ENCODE data around the gene SNORC. TPM values are rescaled to one million over a fixed set of nuclear protein-coding genes. Genes with fewer than 3 reads are reported as not detected.
A peak's percentile ranks its signal among the peaks of the same experiment; 100 is the strongest.

Gene SNORC

DNA sequence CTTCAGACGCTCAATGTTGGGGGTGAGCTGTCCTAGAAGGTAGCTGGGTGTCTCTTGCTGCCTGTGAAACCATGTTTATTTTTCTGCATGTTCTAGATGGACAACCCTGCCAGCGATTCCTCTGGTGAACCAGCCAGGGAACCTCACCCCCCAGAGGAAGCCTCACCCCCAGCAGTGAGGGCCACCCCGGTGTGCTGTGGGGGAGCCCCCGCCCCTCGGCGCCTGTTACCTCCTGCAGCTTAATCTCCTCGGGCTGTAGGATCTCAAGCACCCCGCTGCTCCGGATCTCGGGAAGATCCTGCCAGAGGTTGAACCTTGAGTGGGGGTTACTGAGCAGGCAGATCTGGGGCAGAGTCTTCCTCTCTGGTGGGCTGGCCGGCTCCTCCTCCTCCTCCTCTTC is 50.0 kb downstream of the SNORC start:
- Histone ChIP-seq H3K27me3 (ENCODE audit: control insufficient read depth, insufficient read depth, low read length) (peaks cover 40% of the 10 kb centered on the region), H3K9me3 (replicated peaks; ENCODE audit: low read length) (no peaks in the 10 kb centered on the region)

GRCh38 chr2:232920760-232921159 is 50.7 kb downstream of the SNORC start:
- no peak overlapping the region for H3K9ac ChIP-seq (ENCODE audit: low read depth, low read length)
- H3K4me3 ChIP-seq (ENCODE audit: low read length): no peak overlapping the region
- H3K36me3 ChIP-seq (ENCODE audit: insufficient read depth, low read length): no peaks in the 10 kb centered on the region
- H3K9me3 ChIP-seq (replicated peaks; ENCODE audit: low read length): no peaks in the 10 kb centered on the region
- peaks cover 44% of the 10 kb centered on the region for H3K27me3 ChIP-seq (ENCODE audit: control insufficient read depth, insufficient read depth, low read length)
- H3K4me2 ChIP-seq (ENCODE audit: low read length): no peak overlapping the region
- no peaks in the 10 kb centered on the region for H3K4me1 ChIP-seq (ENCODE audit: control insufficient read depth, insufficient read depth, low read length)

More for the DNA sequence above, 50.0 kb downstream of the SNORC start:
- Histone ChIP-seq H3K4me3 (ENCODE audit: low read length) (no peak overlapping the region), H3K4me1 (ENCODE audit: control insufficient read depth, insufficient read depth, low read length) (no peaks in the 10 kb centered on the region), H3K9ac (ENCODE audit: low read depth, low read length) (no peak overlapping the region), H3K36me3 (ENCODE audit: insufficient read depth, low read length) (no peaks in the 10 kb centered on the region), H3K4me2 (ENCODE audit: low read length) (no peak overlapping the region)

GRCh38 chr2:232924433-232924832 is 54.4 kb downstream of the SNORC start:
- Histone ChIP-seq H3K4me1 (ENCODE audit: control insufficient read depth, insufficient read depth, low read length) (peaks cover 4% of the 10 kb centered on the region), H3K4me3 (ENCODE audit: low read length) (no peak overlapping the region), H3K4me2 (ENCODE audit: low read length) (no peak overlapping the region), H3K9ac (ENCODE audit: low read depth, low read length) (no peak overlapping the region), H3K27me3 (ENCODE audit: control insufficient read depth, insufficient read depth, low read length) (peaks cover 60% of the 10 kb centered on the region), H3K36me3 (ENCODE audit: insufficient read depth, low read length) (no peaks in the 10 kb centered on the region), H3K9me3 (replicated peaks; ENCODE audit: low read length) (no peaks in the 10 kb centered on the region)

- Histone ChIP-seq H3K4me2 (ENCODE audit: low read length) (no peak overlapping the region), H3K9ac (ENCODE audit: low read depth, low read length) (no peak overlapping the region), H3K27me3 (ENCODE audit: control insufficient read depth, insufficient read depth, low read length) (peaks cover 58% of the 10 kb centered on the region), H3K4me3 (ENCODE audit: low read length) (no peak overlapping the region), H3K36me3 (ENCODE audit: insufficient read depth, low read length) (no peaks in the 10 kb centered on the region), H3K9me3 (replicated peaks; ENCODE audit: low read length) (no peaks in the 10 kb centered on the region), H3K4me1 (ENCODE audit: control insufficient read depth, insufficient read depth, low read length) (peaks cover 4% of the 10 kb centered on the region)
These were observed 55.2 kb downstream of the SNORC start for GRCh38 chr2:232925153-232925820.

DNA sequence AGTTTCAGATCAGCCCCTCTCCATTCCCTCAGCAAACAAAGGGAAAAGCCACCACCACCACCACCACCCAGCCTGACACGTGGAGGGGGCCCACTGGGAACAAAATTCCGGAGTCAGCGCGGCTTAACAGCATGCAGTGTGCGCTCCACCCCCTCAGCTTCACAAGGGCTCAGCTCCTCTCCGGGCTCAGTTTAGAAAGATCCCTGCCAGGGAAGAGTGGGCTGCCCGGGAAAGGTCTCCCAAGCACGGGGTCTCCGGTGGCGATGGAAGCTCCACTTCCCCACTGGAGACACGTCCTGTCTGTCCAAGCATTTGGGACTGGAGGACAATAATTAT is 55.7 kb downstream of the SNORC start:
- H3K4me2 ChIP-seq (ENCODE audit: low read length): no peak overlapping the region
- no peaks in the 10 kb centered on the region for H3K9me3 ChIP-seq (replicated peaks; ENCODE audit: low read length)
- peaks cover 4% of the 10 kb centered on the region for H3K4me1 ChIP-seq (ENCODE audit: control insufficient read depth, insufficient read depth, low read length)
- no peaks in the 10 kb centered on the region for H3K36me3 ChIP-seq (ENCODE audit: insufficient read depth, low read length)
- peaks cover 57% of the 10 kb centered on the region for H3K27me3 ChIP-seq (ENCODE audit: control insufficient read depth, insufficient read depth, low read length)
- no peak overlapping the region for H3K4me3 ChIP-seq (ENCODE audit: low read length)
- no peak overlapping the region for H3K9ac ChIP-seq (ENCODE audit: low read depth, low read length)

GRCh38 chr2:232926431-232926939 is 56.4 kb downstream of the SNORC start:
- Histone ChIP-seq H3K4me2 (ENCODE audit: low read length) (no peak overlapping the region), H3K27me3 (ENCODE audit: control insufficient read depth, insufficient read depth, low read length) (peaks cover 57% of the 10 kb centered on the region), H3K4me3 (ENCODE audit: low read length) (no peak overlapping the region)

GRCh38 chr2:232927032-232927792 is 57.1 kb downstream of the SNORC start:
- H3K4me3 ChIP-seq (ENCODE audit: low read length): peak overlapping the region; percentile 56
- no peaks in the 10 kb centered on the region for H3K9me3 ChIP-seq (replicated peaks; ENCODE audit: low read length)
- H3K4me2 ChIP-seq (ENCODE audit: low read length): peak overlapping the region; percentile 69
- no peak overlapping the region for H3K9ac ChIP-seq (ENCODE audit: low read depth, low read length)
- no peaks in the 10 kb centered on the region for H3K36me3 ChIP-seq (ENCODE audit: insufficient read depth, low read length)
- peaks cover 4% of the 10 kb centered on the region for H3K4me1 ChIP-seq (ENCODE audit: control insufficient read depth, insufficient read depth, low read length)
- peaks cover 61% of the 10 kb centered on the region for H3K27me3 ChIP-seq (ENCODE audit: control insufficient read depth, insufficient read depth, low read length)

More at GRCh38 chr2:232926431-232926939, 56.4 kb downstream of the SNORC start:
- H3K9me3 ChIP-seq (replicated peaks; ENCODE audit: low read length): no peaks in the 10 kb centered on the region
- H3K4me1 ChIP-seq (ENCODE audit: control insufficient read depth, insufficient read depth, low read length): peaks cover 4% of the 10 kb centered on the region
- H3K9ac ChIP-seq (ENCODE audit: low read depth, low read length): no peak overlapping the region
- H3K36me3 ChIP-seq (ENCODE audit: insufficient read depth, low read length): no peaks in the 10 kb centered on the region

GRCh38 chr2:232927793-232928550 is 57.9 kb downstream of the SNORC start:
- Histone ChIP-seq H3K4me2 (ENCODE audit: low read length) (peak overlapping the region; percentile 59), H3K9ac (ENCODE audit: low read depth, low read length) (no peak overlapping the region), H3K4me1 (ENCODE audit: control insufficient read depth, insufficient read depth, low read length) (peaks cover 4% of the 10 kb centered on the region), H3K27me3 (ENCODE audit: control insufficient read depth, insufficient read depth, low read length) (peaks cover 61% of the 10 kb centered on the region), H3K4me3 (ENCODE audit: low read length) (no peak overlapping the region), H3K36me3 (ENCODE audit: insufficient read depth, low read length) (no peaks in the 10 kb centered on the region), H3K9me3 (replicated peaks; ENCODE audit: low read length) (no peaks in the 10 kb centered on the region)

Small RNA genes lying within 50 kb of the gene (small RNA-seq; reads per million reads assigned to genes)
- gene RF00019: not detected
